ENCODE results near the gene GABRR1.

The GABRR1 gene

DNA sequence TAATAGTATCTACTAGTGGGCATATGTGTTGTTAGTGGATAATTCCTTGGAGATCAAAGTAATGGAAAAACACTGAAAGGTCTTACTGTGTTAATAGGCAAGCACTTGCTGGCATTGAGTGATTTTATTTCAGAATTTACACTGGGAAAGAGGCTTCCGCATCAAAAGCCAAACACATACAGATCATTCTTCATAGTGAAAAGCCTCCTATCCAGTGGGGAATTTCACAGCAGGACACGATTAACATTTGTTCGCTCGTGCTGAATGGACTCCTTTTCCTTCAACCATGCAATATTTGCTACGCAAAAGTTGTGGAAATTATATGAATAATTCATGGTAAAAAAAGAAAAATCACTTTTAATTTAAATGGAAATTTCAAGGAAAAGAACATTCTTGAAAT, 26.4 kb downstream of the GABRR1 start:
- no peak for DNase-seq (ENCODE audit: low read depth)
- TF ChIP-seq, protein P1, sequence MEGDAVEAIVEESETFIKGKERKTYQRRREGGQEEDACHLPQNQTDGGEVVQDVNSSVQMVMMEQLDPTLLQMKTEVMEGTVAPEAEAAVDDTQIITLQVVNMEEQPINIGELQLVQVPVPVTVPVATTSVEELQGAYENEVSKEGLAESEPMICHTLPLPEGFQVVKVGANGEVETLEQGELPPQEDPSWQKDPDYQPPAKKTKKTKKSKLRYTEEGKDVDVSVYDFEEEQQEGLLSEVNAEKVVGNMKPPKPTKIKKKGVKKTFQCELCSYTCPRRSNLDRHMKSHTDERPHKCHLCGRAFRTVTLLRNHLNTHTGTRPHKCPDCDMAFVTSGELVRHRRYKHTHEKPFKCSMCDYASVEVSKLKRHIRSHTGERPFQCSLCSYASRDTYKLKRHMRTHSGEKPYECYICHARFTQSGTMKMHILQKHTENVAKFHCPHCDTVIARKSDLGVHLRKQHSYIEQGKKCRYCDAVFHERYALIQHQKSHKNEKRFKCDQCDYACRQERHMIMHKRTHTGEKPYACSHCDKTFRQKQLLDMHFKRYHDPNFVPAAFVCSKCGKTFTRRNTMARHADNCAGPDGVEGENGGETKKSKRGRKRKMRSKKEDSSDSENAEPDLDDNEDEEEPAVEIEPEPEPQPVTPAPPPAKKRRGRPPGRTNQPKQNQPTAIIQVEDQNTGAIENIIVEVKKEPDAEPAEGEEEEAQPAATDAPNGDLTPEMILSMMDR (conservative IDR thresholded peaks at IDR 0.05; ENCODE audit: low read depth, low read length) = no peak
- no peak overlapping the region for H3K4me3 ChIP-seq (ENCODE audit: low read depth, low read length)

DNA sequence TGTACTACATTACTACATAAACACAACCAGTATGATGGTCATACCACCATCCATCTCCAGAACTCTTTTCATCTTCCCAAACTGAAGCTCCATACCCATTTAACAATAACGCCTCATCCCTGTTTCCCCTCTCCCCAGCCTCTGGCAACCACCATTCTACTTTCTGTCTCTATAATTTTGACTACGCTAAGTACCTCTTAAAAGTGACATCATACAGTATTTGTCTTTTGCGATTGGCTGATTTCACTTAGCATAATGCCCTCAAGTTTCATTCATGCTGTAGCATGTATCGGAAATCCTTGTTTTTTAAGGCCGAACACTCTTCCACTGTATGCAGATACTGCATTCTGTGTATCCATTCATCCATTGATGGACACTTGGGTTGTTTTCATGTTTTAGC, 29.7 kb downstream of the GABRR1 start:
- DNase-seq (ENCODE audit: low read depth) = no peak
- TF ChIP-seq, protein P1 (conservative IDR thresholded peaks at IDR 0.05; ENCODE audit: low read depth, low read length) = no peak
- no peak overlapping the region for H3K4me3 ChIP-seq (ENCODE audit: low read depth, low read length)

DNA sequence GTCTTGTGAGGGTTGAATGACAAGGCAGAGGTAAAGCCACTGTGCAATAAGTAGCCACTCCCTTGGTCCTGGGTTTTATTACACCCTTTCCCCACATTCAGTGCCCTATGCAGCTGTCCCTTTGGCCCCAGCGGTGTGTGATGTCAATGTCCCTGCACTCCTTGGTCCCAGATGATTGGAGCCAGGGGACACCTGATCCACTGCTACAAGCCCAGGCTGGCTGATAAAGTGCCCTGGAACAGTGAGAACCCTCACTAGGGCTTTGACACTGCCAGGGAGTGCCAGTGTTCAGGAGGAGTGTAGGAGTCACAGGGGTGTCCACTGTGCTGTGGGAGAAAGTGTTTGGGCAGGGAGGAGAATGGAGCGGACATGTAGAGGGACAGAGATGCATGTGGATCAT, 30.4 kb downstream of the GABRR1 start:
- TF ChIP-seq, protein P1 (conservative IDR thresholded peaks at IDR 0.05; ENCODE audit: low read depth, low read length) = no peak
- DNase-seq (ENCODE audit: low read depth) = no peak

DNA sequence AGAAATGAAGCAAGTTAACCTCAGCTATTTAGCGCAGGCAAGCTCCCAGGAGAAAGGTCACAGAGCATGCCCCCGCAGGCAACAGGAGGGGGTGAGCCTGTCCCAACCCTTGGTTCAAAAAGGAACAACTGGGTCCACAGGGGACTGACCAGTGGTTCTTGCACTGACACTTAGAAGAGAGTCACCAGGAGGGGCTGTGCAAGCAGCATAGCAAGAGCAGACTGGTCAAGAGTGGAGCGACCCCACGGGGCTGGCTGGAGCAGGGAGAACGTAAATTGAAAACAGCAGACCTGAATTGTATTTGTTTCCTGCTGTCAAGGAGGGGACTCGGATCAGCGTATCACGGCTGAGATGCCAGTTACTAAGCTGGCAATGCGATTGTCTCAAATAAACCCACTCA, 32.8 kb downstream of the GABRR1 start:
- TF ChIP-seq, protein P1 (conservative IDR thresholded peaks at IDR 0.05; ENCODE audit: low read depth, low read length) = no peak
- DNase-seq (ENCODE audit: low read depth) = no peak
- H3K4me3 ChIP-seq (ENCODE audit: low read depth, low read length) = no peak overlapping the region

More for the DNA sequence above, 30.4 kb downstream of the GABRR1 start:
- H3K4me3 ChIP-seq (ENCODE audit: low read depth, low read length) = no peak overlapping the region

DNA sequence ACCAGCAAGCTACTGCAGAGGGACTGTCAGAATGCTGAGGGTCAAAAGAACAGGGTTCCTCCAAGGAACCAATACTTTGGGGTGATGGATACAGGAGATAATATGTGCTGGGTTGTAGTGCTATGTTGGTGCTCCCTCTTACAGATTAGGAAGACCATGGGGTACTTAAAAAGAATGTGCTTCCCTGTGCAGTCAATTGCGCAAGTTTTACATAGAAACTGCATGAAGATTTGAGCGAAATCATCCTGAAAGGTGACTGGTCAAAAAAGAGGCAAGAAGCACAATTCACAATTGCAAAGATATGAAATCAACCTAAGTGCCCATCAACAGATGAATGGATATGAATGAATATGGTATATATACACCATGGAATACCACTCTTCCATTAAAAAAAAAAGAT, 33.9 kb downstream of the GABRR1 start:
- H3K4me3 ChIP-seq (ENCODE audit: low read depth, low read length) = no peak overlapping the region
- DNase-seq (ENCODE audit: low read depth) = no peak
- TF ChIP-seq, protein P1 (conservative IDR thresholded peaks at IDR 0.05; ENCODE audit: low read depth, low read length) = no peak

DNA sequence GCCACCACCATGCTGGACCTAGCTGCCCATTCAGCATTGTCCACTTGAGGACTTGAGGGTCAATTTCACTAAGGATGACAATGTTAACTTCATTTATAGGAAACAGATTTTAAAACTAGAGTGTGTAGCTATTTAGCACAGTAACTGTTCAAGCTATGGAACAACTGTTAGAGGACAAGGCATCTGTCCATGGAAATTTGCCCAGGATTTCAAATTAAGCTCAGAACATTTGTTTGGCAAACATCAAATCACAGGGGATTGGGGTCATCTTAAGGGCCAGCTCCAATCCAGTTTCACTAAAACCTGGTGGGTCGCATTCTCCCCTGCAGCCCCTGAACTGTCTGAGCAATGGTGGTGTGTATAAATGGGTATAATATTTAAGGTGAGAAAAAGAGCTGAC, 36.2 kb downstream of the GABRR1 start:
- DNase-seq (ENCODE audit: low read depth) = no peak
- TF ChIP-seq, protein P1 (conservative IDR thresholded peaks at IDR 0.05; ENCODE audit: low read depth, low read length) = no peak
- H3K4me3 ChIP-seq (ENCODE audit: low read depth, low read length) = no peak overlapping the region

DNA sequence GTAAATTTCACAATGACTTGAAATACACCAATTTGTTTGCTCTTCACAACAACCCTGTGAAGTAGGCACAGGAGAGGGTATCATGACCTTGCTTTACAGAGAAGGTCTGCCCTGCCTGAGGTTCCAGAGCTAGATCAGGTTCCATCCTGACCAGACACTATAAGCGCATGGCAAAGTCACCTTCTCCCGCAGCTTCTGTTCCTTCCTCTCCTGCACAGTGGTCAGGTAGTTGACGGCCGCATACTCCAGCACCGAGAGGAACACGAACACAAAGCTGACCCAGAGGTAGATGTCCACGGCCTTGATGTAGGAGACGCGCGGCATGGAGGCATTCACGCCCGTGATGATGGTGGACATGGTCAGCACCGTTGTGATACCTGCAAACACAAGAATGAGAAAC, 37.0 kb downstream of the GABRR1 start:
- TF ChIP-seq, protein P1 (conservative IDR thresholded peaks at IDR 0.05; ENCODE audit: low read depth, low read length) = no peak
- DNase-seq (ENCODE audit: low read depth) = no peak
- H3K4me3 ChIP-seq (ENCODE audit: low read depth, low read length) = no peak overlapping the region

All from choroid plexus epithelial cell (primary cell).